Naive B cell (primary cell): ENCODE measurements around the gene SSX7. TPM values are rescaled to one million over a fixed set of nuclear protein-coding genes. Genes with fewer than 3 reads are reported as not detected.

Experiments
- polyA plus RNA-seq, 6 donors: library from polyadenylated mRNA; unstranded; fragments of 300-500 nt; fragmentation: Illumina TruSeq; gene quantifications; one replicate each; pipeline ENCODE4 v1.2.3, GENCODE V29; 2021; ENCODE audit warnings: low read depth in 6 of 6

Gene SSX7
- polyA plus RNA-seq, 6 donors from 2014 or later = not detected

Other genes with a start within 250 kb of the SSX7 start
- gene XAGE1A, start 159.1 kb downstream of the SSX7 start, polyA plus RNA-seq = not detected
- not detected for gene XAGE1B, start 137.8 kb downstream of the SSX7 start, polyA plus RNA-seq
- gene SSX2, start 52.3 kb upstream of the SSX7 start, polyA plus RNA-seq = not detected
- not detected for gene SSX2B, start 96.4 kb upstream of the SSX7 start, polyA plus RNA-seq
- gene SPANXN5, start 142.5 kb upstream of the SSX7 start, polyA plus RNA-seq = not detected
- gene XAGE5, start 156.4 kb upstream of the SSX7 start, polyA plus RNA-seq = not detected
- gene XAGE3, start 213.2 kb upstream of the SSX7 start, polyA plus RNA-seq = not detected
- 1 to 10 TPM; 4.8 to 8.3 (median 6.9) TPM for gene FAM156B, start 242.4 kb upstream of the SSX7 start, polyA plus RNA-seq